MCF 10A (cell line): Measurements from ENCODE around the gene BHLHA15. TPM values are rescaled to one million over a fixed set of nuclear protein-coding genes. Genes with fewer than 3 reads are reported as not detected.

Experiments
- BruUV-seq: library from RNA; stranded (reverse); fragments of 400-500 nt; replicated peaks from 2 replicates; lab custom pipeline; 2021; lab: Mats Ljungman, UMichigan
- CTCF ChIA-PET: fragments of 300-600 bp; sonication (Branson Sonifier 250); formaldehyde crosslinking; extraction: SDS; loops from one replicate; lab custom pipeline; 2021; ENCODE audit warnings: antibody characterized with exemption, inconsistent platforms; lab: Yijun Ruan, JAX
- POLR2A ChIA-PET: fragments of 300-600, 350-650 bp; sonication (Branson Sonifier 250); formaldehyde crosslinking; extraction: SDS; loops from one replicate; lab custom pipeline; 2020; ENCODE audit warnings: antibody characterized with exemption, inconsistent platforms; lab: Yijun Ruan, JAX
- DNase-seq: peaks from one replicate; pipeline ENCODE4 v3.0.0-alpha.2; 2018; ENCODE audit not compliant: unreplicated experiment
- H3K27ac Mint-ChIP-seq: one replicate; pipeline ENCODE4 v1.8.0; 2022; ENCODE audit warnings: mild to moderate bottlenecking, low read depth, mixed read lengths; ENCODE audit not compliant: unreplicated experiment
- H3K27me3 Mint-ChIP-seq: one replicate; pipeline ENCODE4 v1.8.0; 2022; ENCODE audit warnings: mixed read lengths; ENCODE audit not compliant: insufficient read depth, unreplicated experiment
- H3K36me3 Mint-ChIP-seq: one replicate; pipeline ENCODE4 v1.8.0; 2022; ENCODE audit warnings: mild to moderate bottlenecking, moderate library complexity, mixed read lengths; ENCODE audit not compliant: insufficient read depth, unreplicated experiment
- H3K4me1 Mint-ChIP-seq: one replicate; pipeline ENCODE4 v1.8.0; 2022; ENCODE audit warnings: mixed read lengths; ENCODE audit not compliant: insufficient read depth, unreplicated experiment
- H3K4me3 Mint-ChIP-seq: one replicate; pipeline ENCODE4 v1.8.0; 2022; ENCODE audit warnings: mild to moderate bottlenecking, moderate library complexity, mixed read lengths; ENCODE audit not compliant: unreplicated experiment
- H3K9me3 Mint-ChIP-seq: one replicate; pipeline ENCODE4 v1.8.0; 2022; ENCODE audit warnings: mixed read lengths; ENCODE audit not compliant: unreplicated experiment
- intact Hi-C: fragments of 100-400 bp; cut with micrococcal nuclease; formaldehyde crosslinking; loops from 2 replicates; pipeline ENCODE4 v1.14.1; 2022
- total RNA-seq: library from RNA; stranded (reverse); gene quantifications from 2 replicates; pipeline ENCODE4 v1.2.3, GENCODE V29; 2022
- TF ChIP-seq, protein P1 (sequence below): fragments of 200-600 bp; IDR thresholded peaks from one replicate; pipeline ENCODE4 v1.8.0; 2022; ENCODE audit warnings: antibody characterized with exemption, mild to moderate bottlenecking; ENCODE audit not compliant: unreplicated experiment

BHLHA15 gene
- total RNA-seq, 1 experiment from 2014 or later = 3.2 TPM

DNA sequence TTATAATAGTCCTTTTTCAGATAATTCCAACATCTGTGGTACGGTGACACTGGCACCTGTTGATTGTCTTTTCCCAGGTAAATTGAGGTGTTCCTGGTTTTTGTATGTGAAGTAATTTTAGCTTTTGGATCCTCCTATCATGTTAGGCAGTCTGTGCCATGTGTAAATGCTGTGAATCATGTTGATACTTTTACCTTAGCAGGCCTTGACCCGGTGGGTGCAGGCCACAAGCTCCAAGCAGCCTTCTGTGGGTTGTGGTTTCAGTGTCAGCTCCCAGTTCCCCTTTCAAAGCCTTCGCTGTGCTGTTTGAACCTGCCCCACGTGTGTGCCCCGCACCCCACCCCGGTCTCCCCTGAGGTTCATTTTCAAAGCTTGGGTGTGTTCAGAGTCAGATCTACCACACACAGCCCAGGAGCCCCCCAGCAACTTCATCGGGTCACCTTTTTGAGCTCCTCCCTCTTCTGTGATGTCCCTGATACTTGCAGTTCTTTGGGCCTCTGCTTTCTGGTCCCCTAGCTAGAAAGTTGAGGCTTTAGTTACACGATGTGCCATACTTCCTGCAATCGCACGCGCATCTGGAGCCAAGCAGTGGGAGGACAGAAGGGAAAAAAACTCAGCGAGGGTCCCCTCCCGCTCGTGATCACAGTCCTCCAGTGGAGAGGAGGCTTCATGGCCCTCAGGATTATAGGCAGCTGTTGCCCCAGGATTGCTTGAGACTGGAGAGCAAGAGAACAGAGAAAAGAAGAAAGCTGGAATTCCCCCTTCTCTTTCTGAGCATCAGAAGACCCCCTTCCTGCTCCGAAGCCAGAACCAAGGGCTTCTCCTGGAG, 8.7 kb upstream of the BHLHA15 start:
- DNase-seq = no peak
- Mint-ChIP-seq H3K4me1 (no peaks in the 10 kb centered on the region), H3K4me3 (no peak overlapping the region), H3K9me3 (no peaks in the 10 kb centered on the region), H3K27ac (peak overlapping the region; percentile 5), H3K27me3 (no peaks in the 10 kb centered on the region), H3K36me3 (peaks cover 28% of the 10 kb centered on the region)
- TF ChIP-seq, protein P1, sequence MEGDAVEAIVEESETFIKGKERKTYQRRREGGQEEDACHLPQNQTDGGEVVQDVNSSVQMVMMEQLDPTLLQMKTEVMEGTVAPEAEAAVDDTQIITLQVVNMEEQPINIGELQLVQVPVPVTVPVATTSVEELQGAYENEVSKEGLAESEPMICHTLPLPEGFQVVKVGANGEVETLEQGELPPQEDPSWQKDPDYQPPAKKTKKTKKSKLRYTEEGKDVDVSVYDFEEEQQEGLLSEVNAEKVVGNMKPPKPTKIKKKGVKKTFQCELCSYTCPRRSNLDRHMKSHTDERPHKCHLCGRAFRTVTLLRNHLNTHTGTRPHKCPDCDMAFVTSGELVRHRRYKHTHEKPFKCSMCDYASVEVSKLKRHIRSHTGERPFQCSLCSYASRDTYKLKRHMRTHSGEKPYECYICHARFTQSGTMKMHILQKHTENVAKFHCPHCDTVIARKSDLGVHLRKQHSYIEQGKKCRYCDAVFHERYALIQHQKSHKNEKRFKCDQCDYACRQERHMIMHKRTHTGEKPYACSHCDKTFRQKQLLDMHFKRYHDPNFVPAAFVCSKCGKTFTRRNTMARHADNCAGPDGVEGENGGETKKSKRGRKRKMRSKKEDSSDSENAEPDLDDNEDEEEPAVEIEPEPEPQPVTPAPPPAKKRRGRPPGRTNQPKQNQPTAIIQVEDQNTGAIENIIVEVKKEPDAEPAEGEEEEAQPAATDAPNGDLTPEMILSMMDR = no peak
- ChIA-PET CTCF (interaction anchor here (0.7 to 1.5 kb wide), 3 partner anchors 19 to 141 kb away, joined by 3 to 5 read pairs (median 3); no protein-coding TSS in a partner anchor), POLR2A (interaction anchor here (0.7 kb wide), 1 partner anchor 26 kb away, joined by 3 read pairs; no protein-coding TSS in a partner anchor)
- intact Hi-C loops = no loop called here
- no TSS peak for BruUV-seq

DNA sequence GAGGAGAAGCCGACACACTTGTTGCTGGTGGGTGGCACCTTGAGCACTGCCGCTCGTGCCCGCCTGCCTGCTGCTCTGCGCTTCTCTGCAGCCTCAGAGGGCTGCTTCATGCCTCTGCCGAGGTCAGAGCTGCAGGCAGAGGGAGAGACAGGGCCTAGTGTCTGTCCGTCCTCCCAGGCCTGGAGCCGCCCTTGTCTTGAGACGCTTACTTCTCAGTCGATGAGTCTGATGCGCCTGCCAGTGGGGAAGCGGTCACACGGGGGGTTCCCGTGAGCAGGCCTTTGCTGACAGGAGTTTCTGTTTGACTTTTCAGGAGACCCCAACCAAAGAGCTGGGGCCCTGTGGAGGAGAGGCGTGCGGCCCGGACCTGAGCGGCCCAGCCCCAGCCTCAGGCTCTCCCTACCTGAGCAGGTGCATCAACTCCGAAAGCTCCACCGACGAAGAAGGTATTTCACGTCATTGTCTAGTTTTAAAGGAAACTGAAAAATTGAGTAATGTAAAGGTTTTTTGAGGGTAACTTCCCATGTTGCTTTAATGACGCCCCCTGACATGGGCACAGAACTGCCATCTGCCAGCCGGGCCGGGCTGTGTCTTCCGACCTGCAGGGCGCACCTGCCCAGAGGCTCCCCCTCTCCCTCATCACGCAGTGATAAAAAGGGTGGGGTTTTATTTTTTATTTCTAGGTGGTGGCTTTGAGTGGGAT, 7.8 kb upstream of the BHLHA15 start:
- no peaks in the 10 kb centered on the region for H3K4me1 Mint-ChIP-seq
- intact Hi-C loops = no loop called here
- H3K9me3 Mint-ChIP-seq = no peaks in the 10 kb centered on the region
- H3K27me3 Mint-ChIP-seq = no peaks in the 10 kb centered on the region
- peaks cover 31% of the 10 kb centered on the region for H3K36me3 Mint-ChIP-seq
- ChIA-PET POLR2A (interaction anchor here (0.6 kb wide), 1 partner anchor 661 kb away, joined by 3 read pairs; no protein-coding TSS in a partner anchor), CTCF (interaction anchor here (0.6 to 1.5 kb wide), 2 partner anchors 35 to 559 kb away, joined by 3 read pairs; no protein-coding TSS in a partner anchor)
- H3K4me3 Mint-ChIP-seq = no peak overlapping the region
- no peak overlapping the region for H3K27ac Mint-ChIP-seq
- TF ChIP-seq, protein P1 = no peak
- no TSS peak for BruUV-seq
- DNase-seq = no peak

DNA sequence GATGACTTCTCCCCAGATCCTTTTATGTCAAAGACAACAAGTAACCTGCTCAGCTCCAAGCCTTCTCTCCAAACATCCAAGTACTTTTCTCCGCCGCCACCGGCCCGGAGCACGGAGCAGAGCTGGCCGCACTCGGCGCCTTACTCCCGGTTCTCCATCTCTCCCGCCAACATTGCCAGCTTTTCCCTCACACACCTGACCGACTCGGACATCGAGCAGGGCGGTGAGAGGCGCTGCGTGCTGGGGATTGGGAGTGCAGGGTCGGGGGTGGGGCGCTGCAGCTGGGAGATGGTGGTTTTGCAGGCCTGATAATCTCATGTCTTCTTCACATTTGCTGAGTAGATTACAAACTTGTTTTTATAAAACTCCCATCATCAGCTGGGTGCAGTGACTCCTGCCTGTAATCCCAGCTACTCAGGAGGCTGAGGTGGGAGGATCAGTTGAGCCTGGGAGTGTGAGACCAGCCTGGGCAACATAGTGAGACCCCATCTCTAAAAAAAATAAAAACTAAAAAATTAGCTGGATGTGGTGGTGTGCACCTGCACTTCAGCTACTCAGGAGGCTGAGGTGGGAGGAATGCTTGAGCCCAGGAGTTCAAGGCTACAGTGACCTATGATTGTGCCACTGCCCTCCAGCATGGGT, 7.2 kb upstream of the BHLHA15 start:
- Mint-ChIP-seq H3K36me3 (peaks cover 31% of the 10 kb centered on the region), H3K9me3 (no peaks in the 10 kb centered on the region), H3K27me3 (no peaks in the 10 kb centered on the region), H3K4me3 (no peak overlapping the region), H3K4me1 (no peaks in the 10 kb centered on the region), H3K27ac (no peak overlapping the region)
- TF ChIP-seq, protein P1 = no peak
- no peak for DNase-seq
- ChIA-PET POLR2A (interaction anchor here (0.6 kb wide), 1 partner anchor 660 kb away, joined by 3 read pairs; no protein-coding TSS in a partner anchor), CTCF (interaction anchor here (0.6 to 1.5 kb wide), 2 partner anchors 36 to 558 kb away, joined by 3 read pairs; no protein-coding TSS in a partner anchor)
- intact Hi-C loops = no loop called here
- no TSS peak for BruUV-seq

DNA sequence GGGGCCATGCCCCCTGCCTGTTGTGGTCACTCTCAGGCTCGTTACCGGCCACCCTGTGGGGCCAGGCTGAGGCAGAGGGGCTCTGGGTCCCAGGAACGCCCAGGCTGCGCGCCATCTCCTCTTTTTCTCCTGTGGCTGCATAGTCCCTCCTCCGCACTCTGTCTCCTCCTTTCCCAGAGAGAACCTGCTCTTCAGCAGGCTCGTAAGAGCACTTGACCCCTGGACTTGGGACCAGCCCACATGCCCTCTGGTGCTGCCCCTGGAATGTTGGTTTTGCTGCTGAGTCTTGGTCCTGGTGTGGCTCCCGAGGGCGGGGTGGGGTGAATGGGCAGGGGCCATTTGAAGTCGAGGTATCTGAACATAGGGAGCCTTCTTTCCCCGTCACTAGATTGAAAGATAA, 6.6 kb upstream of the BHLHA15 start:
- intact Hi-C loops = no loop called here
- no peak for DNase-seq
- no TSS peak for BruUV-seq
- H3K9me3 Mint-ChIP-seq = no peaks in the 10 kb centered on the region
- TF ChIP-seq, protein P1 = no peak
- H3K4me3 Mint-ChIP-seq = no peak overlapping the region
- no peak overlapping the region for H3K27ac Mint-ChIP-seq
- POLR2A ChIA-PET = no interaction called here
- CTCF ChIA-PET = no interaction called here
- peaks cover 31% of the 10 kb centered on the region for H3K36me3 Mint-ChIP-seq
- H3K4me1 Mint-ChIP-seq = no peaks in the 10 kb centered on the region
- H3K27me3 Mint-ChIP-seq = no peaks in the 10 kb centered on the region
